Gastrocnemius medialis (tissue), 4 donors: ENCODE data around the gene LAMA4. TPM values are rescaled to one million over a fixed set of nuclear protein-coding genes. Genes with fewer than 3 reads are reported as not detected.

Experiments
- ATAC-seq, 2 donors: fragments of 150-250 bp; one replicate each; pipeline ENCODE4 v1.9.1; 2016
- DNase-seq, 2 donors: peaks; one replicate each; pipeline ENCODE4 v3.0.0-alpha.2; 2019
- H3K27ac ChIP-seq, 4 donors: fragments of 200-600 bp; sonication (generic); 1 replicate in 1 of 4; 2 replicates in 3 of 4; pipeline ENCODE4 v1.5.1; 2016 to 2018; ENCODE audit warnings: mild to moderate bottlenecking in 2 of 4, moderate library complexity in 1 of 4
- H3K27me3 ChIP-seq, 3 donors: fragments of 200-600 bp; sonication (generic) in 2 of 3; 1 replicate in 1 of 3; 2 replicates in 2 of 3; pipeline versions ENCODE4 v1.5.1 to v1.6.0; 2016 to 2019; ENCODE audit warnings: mild to moderate bottlenecking in 1 of 3, moderate library complexity in 1 of 3
- H3K36me3 ChIP-seq, 2 donors: fragments of 200-600 bp; sonication (generic) in 1 of 2; one replicate each; pipeline ENCODE4 v1.5.1; 2017 to 2018
- H3K4me1 ChIP-seq, 2 donors: fragments of 200-600 bp; sonication (generic) in 1 of 2; one replicate each; pipeline ENCODE4 v1.5.1; 2016 to 2017; ENCODE audit warnings: mild to moderate bottlenecking in 2 of 2
- H3K4me3 ChIP-seq, 4 donors: fragments of 200-600 bp; sonication (generic) in 3 of 4; 1 replicate in 1 of 4; 2 replicates in 3 of 4; pipeline ENCODE4 v1.5.1; 2016 to 2019; ENCODE audit warnings: mild to moderate bottlenecking in 2 of 4
- H3K9me3 ChIP-seq, 3 donors: fragments of 200-600 bp; sonication (generic) in 2 of 3; 1 replicate in 1 of 3; 2 replicates in 2 of 3; pipeline ENCODE4 v1.5.1; 2016 to 2019
- CTCF ChIP-seq, 5 experiments: fragments of 450-650 bp in 3 of 5; fragments of 200-600 bp in 2 of 5; sonication (generic) in 2 of 5; IDR thresholded peaks in 4 of 5; conservative IDR thresholded peaks in 1 of 5; 1 replicate in 4 of 5; 2 replicates in 1 of 5; pipeline ENCODE4 v1.5.1; 2016 to 2019; ENCODE audit warnings: antibody characterized with exemption in 5 of 5, mild to moderate bottlenecking in 3 of 5, moderate library complexity in 3 of 5
- POLR2A ChIP-seq, 2 donors: fragments of 450-650 bp; IDR thresholded peaks; one replicate each; pipeline ENCODE4 v1.6.1; 2017; ENCODE audit warnings: antibody characterized with exemption in 2 of 2, mild to moderate bottlenecking in 2 of 2, moderate library complexity in 2 of 2
- in situ Hi-C, 4 donors: fragments of 200-750 bp; cut with MboI; loops; one replicate each; pipeline versions ENCODE4 v1.15.0 to v1.8.0; 2017; ENCODE audit warnings: low sequenced_read_pairs in 4 of 4
- intact Hi-C: fragments of 100-400 bp; cut with DNase I; formaldehyde crosslinking; loops from one replicate; pipeline ENCODE4 v1.15.1; 2023; ENCODE audit warnings: low total_unique reads
- total RNA-seq, 4 donors: library from RNA; depleted of rRNA; stranded (reverse); fragments of >200 nt; gene quantifications; one replicate each; pipeline versions ENCODE4 v1.1.0 to v1.2.3, GENCODE V29; 2016

LAMA4 gene
- total RNA-seq, 4 donors from 2014 or later, result 4.4 to 19.1 (median 7.4) TPM

DNA sequence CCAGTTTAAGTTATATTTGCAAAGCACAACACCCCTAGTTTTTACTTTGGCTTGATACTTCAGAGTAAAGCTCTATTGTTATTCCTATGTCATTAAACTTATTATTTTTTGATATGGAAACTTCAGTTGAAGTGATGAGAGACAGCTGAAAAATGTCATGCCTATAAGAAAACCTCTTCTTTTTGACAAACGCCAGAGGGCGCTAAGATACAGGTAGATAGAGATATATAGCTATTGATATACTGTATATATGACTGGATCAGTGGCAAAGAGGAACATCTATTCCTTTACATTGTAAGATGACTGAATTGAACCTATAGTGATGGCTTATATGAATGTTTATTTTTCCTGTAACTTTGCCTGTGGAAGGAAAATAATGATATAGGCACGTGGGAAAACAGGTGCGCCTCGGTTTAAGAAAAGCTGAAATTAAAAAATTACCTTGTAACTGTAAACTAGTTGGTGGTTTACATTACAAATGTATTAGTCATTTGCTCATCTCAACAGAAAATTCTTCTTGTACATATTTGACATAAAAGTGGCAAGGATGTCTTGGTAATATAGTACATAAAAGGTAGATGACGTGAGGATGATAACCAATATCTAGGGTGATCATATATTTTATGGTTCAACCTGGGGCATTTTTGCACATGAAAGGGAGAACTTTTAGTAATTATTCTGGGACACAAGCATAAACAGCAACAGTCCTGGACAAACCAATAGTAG is 74.1 kb downstream of the LAMA4 start:
- Histone ChIP-seq H3K4me3 (no peak overlapping the region), H3K4me1 (no peaks in the 10 kb centered on the region), H3K27me3 (no peaks in the 10 kb centered on the region), H3K36me3 (no peaks in the 10 kb centered on the region), H3K27ac (no peak overlapping the region), H3K9me3 (no peaks in the 10 kb centered on the region)
- DNase-seq (peak in 1 of 2 donors; percentile 25), ATAC-seq (peak in 1 of 2 donors; percentile 66)
- intact Hi-C loops, result loop anchor here (1.0 to 5.0 kb wide), 3 partner anchors 87 to 1727 kb away; no protein-coding TSS in a partner anchor
- in situ Hi-C loops, result loop anchor here in 2 of 4 donors (5.0 to 25.0 kb wide), 2 partner anchors 127 to 1732 kb away; no protein-coding TSS in a partner anchor
- peak; percentile 59 to 71 (median 66) for TF ChIP-seq CTCF (IDR thresholded peaks at IDR 0.05 in 4 of 5, conservative IDR thresholded peaks at IDR 0.05 in 1 of 5)
- no peak for TF ChIP-seq POLR2A (IDR thresholded peaks at IDR 0.05)

- Histone ChIP-seq H3K9me3 (no peaks in the 10 kb centered on the region), H3K4me1 (no peaks in the 10 kb centered on the region), H3K27me3 (no peaks in the 10 kb centered on the region), H3K36me3 (no peaks in the 10 kb centered on the region), H3K4me3 (no peak overlapping the region), H3K27ac (no peak overlapping the region)
- in situ Hi-C loops, result loop anchor here (5.0 to 25.0 kb wide), 4 partner anchors 125 to 1733 kb away; no protein-coding TSS in a partner anchor
- DNase-seq (no peak), ATAC-seq (no peak)
- intact Hi-C loops, result loop anchor here (1.0 to 5.0 kb wide), 3 partner anchors 88 to 1728 kb away; no protein-coding TSS in a partner anchor
- TF ChIP-seq CTCF (IDR thresholded peaks at IDR 0.05 in 4 of 5, conservative IDR thresholded peaks at IDR 0.05 in 1 of 5) (no peak), POLR2A (IDR thresholded peaks at IDR 0.05) (no peak)
Measured at GRCh38 chr6:112179631-112180030, 74.7 kb downstream of the LAMA4 start.

DNA sequence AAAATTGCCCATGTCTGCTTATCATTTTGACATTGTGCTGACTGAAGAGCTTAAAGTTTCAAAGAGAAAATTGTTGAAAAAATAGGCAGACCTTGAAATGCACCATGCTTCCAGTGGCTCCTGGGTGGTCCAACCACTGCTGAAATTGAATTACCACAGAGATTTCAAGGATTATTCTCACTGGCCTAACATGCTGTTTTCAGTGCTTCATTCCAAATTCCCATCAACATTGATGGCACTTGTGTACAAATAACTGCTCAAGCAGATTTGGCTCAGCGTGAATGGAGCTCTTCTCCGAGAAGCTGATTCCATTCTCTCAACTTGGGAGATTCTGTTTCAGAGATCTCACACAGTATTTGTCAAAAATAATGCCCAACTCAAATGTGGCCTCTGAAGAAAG is 75.5 kb downstream of the LAMA4 start:
- ATAC-seq, result no peak
- no peaks in the 10 kb centered on the region for H3K36me3 ChIP-seq
- H3K27ac ChIP-seq, result no peak overlapping the region
- no peaks in the 10 kb centered on the region for H3K9me3 ChIP-seq
- no peaks in the 10 kb centered on the region for H3K4me1 ChIP-seq
- no peak for DNase-seq
- no peak overlapping the region for H3K4me3 ChIP-seq
- in situ Hi-C loops, result loop anchor here (5.0 to 25.0 kb wide), 4 partner anchors 126 to 1733 kb away; no protein-coding TSS in a partner anchor
- intact Hi-C loops, result no loop called here
- no peak for TF ChIP-seq POLR2A (IDR thresholded peaks at IDR 0.05)
- no peak for TF ChIP-seq CTCF (IDR thresholded peaks at IDR 0.05 in 4 of 5, conservative IDR thresholded peaks at IDR 0.05 in 1 of 5)
- H3K27me3 ChIP-seq, result no peaks in the 10 kb centered on the region

DNA sequence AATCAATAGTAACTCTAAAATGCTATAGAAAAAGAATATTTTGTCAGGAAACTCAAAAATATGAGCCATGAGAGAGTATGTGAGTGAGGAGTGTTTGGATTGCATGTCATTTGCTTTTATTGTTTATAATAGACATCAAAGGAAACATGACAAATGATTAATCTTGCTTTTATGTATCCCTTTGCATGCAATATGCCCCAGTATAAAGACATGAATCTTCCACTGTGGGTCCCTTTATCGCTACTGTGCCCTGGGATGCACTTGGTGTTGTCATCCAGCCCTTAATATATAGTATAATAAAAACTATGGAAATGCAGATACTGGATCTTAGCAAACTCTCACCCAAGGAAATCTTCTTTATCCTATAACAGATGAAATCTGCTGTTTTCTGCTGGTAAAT is 77.3 kb downstream of the LAMA4 start:
- no peaks in the 10 kb centered on the region for H3K27me3 ChIP-seq
- no peak overlapping the region for H3K27ac ChIP-seq
- ATAC-seq, result no peak
- no peak for DNase-seq
- H3K4me3 ChIP-seq, result no peak overlapping the region
- intact Hi-C loops, result no loop called here
- H3K36me3 ChIP-seq, result no peaks in the 10 kb centered on the region
- TF ChIP-seq POLR2A (IDR thresholded peaks at IDR 0.05) (no peak), CTCF (IDR thresholded peaks at IDR 0.05 in 4 of 5, conservative IDR thresholded peaks at IDR 0.05 in 1 of 5) (no peak)
- H3K9me3 ChIP-seq, result no peaks in the 10 kb centered on the region
- in situ Hi-C loops, result loop anchor here (5.0 to 25.0 kb wide), 4 partner anchors 128 to 1735 kb away; no protein-coding TSS in a partner anchor
- no peaks in the 10 kb centered on the region for H3K4me1 ChIP-seq
